ENCODE data around the gene APOL3.

DNA sequence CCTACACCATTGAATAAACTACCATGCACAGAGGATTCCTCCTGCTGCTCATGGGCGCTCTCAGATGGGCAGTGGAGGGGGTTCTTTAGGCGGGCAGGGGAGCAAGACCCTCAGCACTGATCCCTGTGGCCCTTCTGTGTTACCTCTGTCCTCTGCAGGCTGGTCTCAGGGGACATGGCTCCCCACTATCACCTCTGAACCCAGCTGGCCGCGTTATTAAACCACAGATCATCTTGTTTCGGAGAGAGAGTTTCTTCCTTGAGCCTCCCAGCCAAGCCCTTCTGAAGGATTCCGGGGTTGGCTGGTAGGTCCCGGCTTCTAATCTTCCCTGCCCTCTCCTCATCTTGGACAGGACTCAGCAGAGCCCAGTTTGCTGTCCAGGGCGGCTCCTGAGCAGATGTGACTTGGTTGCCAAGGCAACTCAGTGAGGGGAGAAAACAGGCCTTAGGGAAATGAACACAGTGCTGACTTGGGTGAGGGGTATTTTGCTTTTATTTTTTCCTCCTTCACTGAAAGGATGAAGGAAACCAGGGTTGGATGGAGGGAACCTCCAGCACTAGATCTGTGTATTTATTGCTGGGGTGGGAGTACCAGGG lies 13.3 kb downstream of the APOL3 start:
- TF ChIP-seq, protein P1, sequence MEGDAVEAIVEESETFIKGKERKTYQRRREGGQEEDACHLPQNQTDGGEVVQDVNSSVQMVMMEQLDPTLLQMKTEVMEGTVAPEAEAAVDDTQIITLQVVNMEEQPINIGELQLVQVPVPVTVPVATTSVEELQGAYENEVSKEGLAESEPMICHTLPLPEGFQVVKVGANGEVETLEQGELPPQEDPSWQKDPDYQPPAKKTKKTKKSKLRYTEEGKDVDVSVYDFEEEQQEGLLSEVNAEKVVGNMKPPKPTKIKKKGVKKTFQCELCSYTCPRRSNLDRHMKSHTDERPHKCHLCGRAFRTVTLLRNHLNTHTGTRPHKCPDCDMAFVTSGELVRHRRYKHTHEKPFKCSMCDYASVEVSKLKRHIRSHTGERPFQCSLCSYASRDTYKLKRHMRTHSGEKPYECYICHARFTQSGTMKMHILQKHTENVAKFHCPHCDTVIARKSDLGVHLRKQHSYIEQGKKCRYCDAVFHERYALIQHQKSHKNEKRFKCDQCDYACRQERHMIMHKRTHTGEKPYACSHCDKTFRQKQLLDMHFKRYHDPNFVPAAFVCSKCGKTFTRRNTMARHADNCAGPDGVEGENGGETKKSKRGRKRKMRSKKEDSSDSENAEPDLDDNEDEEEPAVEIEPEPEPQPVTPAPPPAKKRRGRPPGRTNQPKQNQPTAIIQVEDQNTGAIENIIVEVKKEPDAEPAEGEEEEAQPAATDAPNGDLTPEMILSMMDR (conservative IDR thresholded peaks at IDR 0.05; ENCODE audit: low read length): no peak
- TF ChIP-seq EZH2phosphoT487 (IDR thresholded peaks at IDR 0.05; ENCODE audit: borderline replicate concordance): no peak
